Measurements from ENCODE around the gene DCUN1D1. TPM values are rescaled to one million over a fixed set of nuclear protein-coding genes. Genes with fewer than 3 reads are reported as not detected.
"Not testable (repeated sequence)": the region's sequence is repeated elsewhere in the genome, so short reads cannot be mapped to it uniquely, and the experiment has no call there.

Gene DCUN1D1
- total RNA-seq, 1 donor from 2014 or later: 25.5 TPM

GRCh38 chr3:183008800-183009199 lies 28.5 kb upstream of the DCUN1D1 start:
- H3K27me3 ChIP-seq: no peaks in the 10 kb centered on the region
- H3K36me3 ChIP-seq: peaks cover 0 to 3% of the 10 kb centered on the region in 2 donors
- H3K4me1 ChIP-seq: no peaks in the 10 kb centered on the region
- intact Hi-C loops (cut with DNase I): no loop called here
- no peak overlapping the region for H3K4me3 ChIP-seq
- no peak for DNase-seq (ENCODE audit: extremely low spot score in 2 of 2)
- no peak for TF ChIP-seq CTCF (IDR thresholded peaks at IDR 0.05)
- TF ChIP-seq POLR2A (IDR thresholded peaks at IDR 0.05): no peak
- no peak for TF ChIP-seq POLR2AphosphoS5 (IDR thresholded peaks at IDR 0.05; ENCODE audit: insufficient read depth in 1 of 2, low read depth in 1 of 2)
- no peak overlapping the region for H3K27ac ChIP-seq
- H3K9me3 ChIP-seq: no peaks in the 10 kb centered on the region

- DNase-seq (ENCODE audit: extremely low spot score in 2 of 2): no peak
- Histone ChIP-seq H3K27ac (no peak overlapping the region), H3K27me3 (no peaks in the 10 kb centered on the region), H3K9me3 (no peaks in the 10 kb centered on the region), H3K4me1 (no peaks in the 10 kb centered on the region), H3K4me3 (no peak overlapping the region), H3K36me3 (peaks cover 0 to 3% of the 10 kb centered on the region in 2 donors)
- intact Hi-C loops (cut with DNase I): no loop called here
- TF ChIP-seq POLR2AphosphoS5 (IDR thresholded peaks at IDR 0.05; ENCODE audit: insufficient read depth in 1 of 2, low read depth in 1 of 2) (no peak), CTCF (IDR thresholded peaks at IDR 0.05) (no peak), POLR2A (IDR thresholded peaks at IDR 0.05) (no peak)
These were observed 28.0 kb upstream of the DCUN1D1 start for GRCh38 chr3:183008303-183008702.

- no peak for DNase-seq (ENCODE audit: extremely low spot score in 2 of 2)
- Histone ChIP-seq H3K27me3 (no peaks in the 10 kb centered on the region), H3K27ac (no peak overlapping the region), H3K4me3 (no peak overlapping the region), H3K9me3 (no peaks in the 10 kb centered on the region), H3K4me1 (no peaks in the 10 kb centered on the region), H3K36me3 (peaks cover 0 to 3% of the 10 kb centered on the region in 2 donors)
- intact Hi-C loops (cut with DNase I): no loop called here
- TF ChIP-seq POLR2AphosphoS5 (IDR thresholded peaks at IDR 0.05; ENCODE audit: insufficient read depth in 1 of 2, low read depth in 1 of 2): no peak
- no peak for TF ChIP-seq CTCF (IDR thresholded peaks at IDR 0.05)
- TF ChIP-seq POLR2A (IDR thresholded peaks at IDR 0.05): no peak
These were observed 26.2 kb upstream of the DCUN1D1 start for GRCh38 chr3:183006396-183007002.

GRCh38 chr3:182999767-183000166 lies 19.4 kb upstream of the DCUN1D1 start:
- TF ChIP-seq CTCF (IDR thresholded peaks at IDR 0.05) (no peak), POLR2AphosphoS5 (IDR thresholded peaks at IDR 0.05; ENCODE audit: insufficient read depth in 1 of 2, low read depth in 1 of 2) (no peak), POLR2A (IDR thresholded peaks at IDR 0.05) (no peak)
- no peaks in the 10 kb centered on the region for H3K36me3 ChIP-seq
- no peak for DNase-seq (ENCODE audit: extremely low spot score in 2 of 2)
- no peak overlapping the region for H3K27ac ChIP-seq
- H3K27me3 ChIP-seq: no peaks in the 10 kb centered on the region
- no peaks in the 10 kb centered on the region for H3K9me3 ChIP-seq
- intact Hi-C loops (cut with DNase I): no loop called here
- no peak overlapping the region for H3K4me3 ChIP-seq
- H3K4me1 ChIP-seq: no peaks in the 10 kb centered on the region

DNA sequence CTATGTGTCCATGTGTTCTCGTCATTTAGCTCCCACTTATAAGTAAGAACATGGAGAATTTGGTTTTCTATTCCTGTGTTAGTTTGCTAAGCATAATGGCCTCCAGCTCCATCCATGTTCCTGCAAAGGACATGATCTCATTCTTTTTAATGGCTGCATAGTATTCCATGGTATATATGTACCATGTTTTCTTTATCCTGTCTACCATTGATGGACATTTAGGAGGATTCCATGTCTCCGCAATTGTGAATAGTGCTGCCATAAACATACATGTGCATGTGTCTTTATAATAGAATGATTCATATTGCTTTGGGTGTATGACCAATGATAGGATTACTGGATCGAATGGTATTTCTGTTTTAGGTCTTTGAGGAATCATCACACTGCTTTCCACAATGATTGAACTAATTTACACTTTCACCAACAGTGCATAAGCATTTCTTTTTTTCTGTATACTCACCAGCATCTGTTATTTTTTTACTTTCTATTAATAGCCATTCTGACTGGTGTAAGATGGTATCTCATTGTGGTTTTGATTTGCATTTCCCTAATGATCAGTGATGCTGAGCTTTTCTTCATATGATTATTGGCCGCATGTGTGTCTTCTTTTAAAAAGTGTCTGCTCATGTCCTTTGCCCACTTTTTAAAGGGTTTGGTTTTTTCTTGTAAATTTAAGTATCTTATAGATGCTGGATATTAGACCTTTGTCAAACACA lies 13.3 kb upstream of the DCUN1D1 start:
- H3K36me3 ChIP-seq; H3K4me1 ChIP-seq; H3K27me3 ChIP-seq; DNase-seq (ENCODE audit: extremely low spot score in 2 of 2); H3K4me3 ChIP-seq; intact Hi-C loops (cut with DNase I); H3K27ac ChIP-seq; H3K9me3 ChIP-seq: not testable (repeated sequence)
